HG03045 (cell line): ENCODE data around the gene PTPRG.

Experiments
- ATAC-seq: cut with Tn5 transposase; IDR thresholded peaks from one replicate; pipeline ENCODE4 v1.9.1; 2021; ENCODE audit warnings: mild to moderate bottlenecking, moderate library complexity; ENCODE audit not compliant: unreplicated experiment

The PTPRG gene

GRCh38 chr3:62199126-62199525, 637.8 kb downstream of the PTPRG start:
- ATAC-seq, result no peak

GRCh38 chr3:62201438-62202035, 640.2 kb downstream of the PTPRG start:
- ATAC-seq, result no peak

GRCh38 chr3:62203152-62203551, 641.8 kb downstream of the PTPRG start:
- ATAC-seq, result no peak

GRCh38 chr3:62203561-62203960, 642.2 kb downstream of the PTPRG start:
- ATAC-seq, result no peak

- ATAC-seq, result no peak
Measured at GRCh38 chr3:62207197-62207596, 645.8 kb downstream of the PTPRG start.

GRCh38 chr3:62208385-62208784, 647.0 kb downstream of the PTPRG start:
- ATAC-seq, result no peak

GRCh38 chr3:62209101-62209500, 647.7 kb downstream of the PTPRG start:
- ATAC-seq, result no peak

- ATAC-seq, result no peak
Measured at GRCh38 chr3:62210011-62210410, 648.6 kb downstream of the PTPRG start.

- ATAC-seq, result no peak
Measured at GRCh38 chr3:62211675-62212429, 650.5 kb downstream of the PTPRG start.

GRCh38 chr3:62214850-62215249, 653.5 kb downstream of the PTPRG start:
- ATAC-seq, result no peak

GRCh38 chr3:62220616-62221015, 659.2 kb downstream of the PTPRG start:
- no peak for ATAC-seq

- ATAC-seq, result no peak
Measured at GRCh38 chr3:62225051-62225450, 663.7 kb downstream of the PTPRG start.

GRCh38 chr3:62226601-62227339, 665.4 kb downstream of the PTPRG start:
- no peak for ATAC-seq

- ATAC-seq, result no peak
Measured at GRCh38 chr3:62228467-62228866, 667.1 kb downstream of the PTPRG start.

GRCh38 chr3:62229211-62229610, 667.8 kb downstream of the PTPRG start:
- ATAC-seq, result no peak

- no peak for ATAC-seq
Measured at GRCh38 chr3:62229908-62230307, 668.5 kb downstream of the PTPRG start.

- ATAC-seq, result no peak
Measured at GRCh38 chr3:62233065-62233464, 671.7 kb downstream of the PTPRG start.

GRCh38 chr3:62236016-62236415, 674.6 kb downstream of the PTPRG start:
- no peak for ATAC-seq

- ATAC-seq, result peak; percentile 12
Measured at GRCh38 chr3:62237286-62237948, 676.0 kb downstream of the PTPRG start.

GRCh38 chr3:62238003-62238402, 676.6 kb downstream of the PTPRG start:
- peak; percentile 70 for ATAC-seq

GRCh38 chr3:62238431-62238830, 677.1 kb downstream of the PTPRG start:
- ATAC-seq, result no peak
